GM21786 (cell line): ENCODE results near the gene GBE1.
A peak's percentile ranks its signal among the peaks of the same experiment; 100 is the strongest.

Experiments
- ATAC-seq: cut with Tn5 transposase; IDR thresholded peaks from one replicate; pipeline ENCODE4 v1.9.1; 2021; ENCODE audit not compliant: unreplicated experiment

GBE1 gene

GRCh38 chr3:81702126-81702525 lies 59.3 kb downstream of the GBE1 start:
- ATAC-seq = no peak

- no peak for ATAC-seq
Measured at GRCh38 chr3:81699536-81700320, 61.7 kb downstream of the GBE1 start.

GRCh38 chr3:81696090-81696489 lies 65.4 kb downstream of the GBE1 start:
- ATAC-seq = no peak

GRCh38 chr3:81695302-81695701 lies 66.1 kb downstream of the GBE1 start:
- ATAC-seq = no peak

- no peak for ATAC-seq
Measured at GRCh38 chr3:81694662-81695061, 66.8 kb downstream of the GBE1 start.

GRCh38 chr3:81692766-81693165 lies 68.7 kb downstream of the GBE1 start:
- ATAC-seq = no peak

- no peak for ATAC-seq
Measured at GRCh38 chr3:81689617-81690016, 71.8 kb downstream of the GBE1 start.

- no peak for ATAC-seq
Measured at GRCh38 chr3:81684751-81685395, 76.6 kb downstream of the GBE1 start.

GRCh38 chr3:81676706-81677456 lies 84.6 kb downstream of the GBE1 start:
- no peak for ATAC-seq

GRCh38 chr3:81674690-81675089 lies 86.8 kb downstream of the GBE1 start:
- ATAC-seq = no peak

- ATAC-seq = no peak
Measured at GRCh38 chr3:81668283-81668682, 93.2 kb downstream of the GBE1 start.

- ATAC-seq = no peak
Measured at GRCh38 chr3:81666502-81667121, 94.8 kb downstream of the GBE1 start.

GRCh38 chr3:81663114-81663513 lies 98.3 kb downstream of the GBE1 start:
- ATAC-seq = no peak

- no peak for ATAC-seq
Measured at GRCh38 chr3:81660036-81660435, 101.4 kb downstream of the GBE1 start.

GRCh38 chr3:81658322-81658997 lies 103.0 kb downstream of the GBE1 start:
- peak; percentile 64 for ATAC-seq

- no peak for ATAC-seq
Measured at GRCh38 chr3:81651139-81651538, 110.3 kb downstream of the GBE1 start.

GRCh38 chr3:81650187-81650586 lies 111.3 kb downstream of the GBE1 start:
- ATAC-seq = no peak

- no peak for ATAC-seq
Measured at GRCh38 chr3:81645248-81645647, 116.2 kb downstream of the GBE1 start.

GRCh38 chr3:81643721-81644120 lies 117.7 kb downstream of the GBE1 start:
- ATAC-seq = no peak

GRCh38 chr3:81638480-81638879 lies 123.0 kb downstream of the GBE1 start:
- ATAC-seq = no peak

GRCh38 chr3:81632659-81633058 lies 128.8 kb downstream of the GBE1 start:
- no peak for ATAC-seq
